Loucy (cell line): Measurements from ENCODE around the gene OR8G1.

Experiments used
- H2AFZ ChIP-seq: fragments of 200-600 bp; sonication (generic); 2 replicates; pipeline ENCODE4 v1.6.0; 2016; ENCODE audit warnings: antibody characterized with exemption, mild to moderate bottlenecking, low read length, moderate library complexity
- H3F3A ChIP-seq: fragments of 200-600 bp; 2 replicates; pipeline ENCODE4 v1.6.0; 2016; ENCODE audit warnings: antibody characterized with exemption, low read depth, mild to moderate bottlenecking
- H3K27me3 ChIP-seq: fragments of 200-600 bp; sonication (generic); 2 replicates; pipeline ENCODE4 v1.6.1; 2014; ENCODE audit warnings: low read length, mild to moderate bottlenecking; ENCODE audit not compliant: insufficient read depth, poor library complexity, severe bottlenecking
- H3K36me3 ChIP-seq: fragments of 200-600 bp; sonication (generic); 2 replicates; pipeline ENCODE4 v1.6.1; 2016; ENCODE audit warnings: low read length; ENCODE audit not compliant: insufficient read depth
- H3K4me1 ChIP-seq: fragments of 200-600 bp; sonication (generic); 2 replicates; pipeline ENCODE4 v1.5.1; 2014; ENCODE audit warnings: low read length, mild to moderate bottlenecking; ENCODE audit not compliant: insufficient read depth, poor library complexity, severe bottlenecking
- H3K4me2 ChIP-seq: fragments of 200-600 bp; sonication (generic); 2 replicates; pipeline ENCODE4 v1.6.0; 2014; ENCODE audit warnings: antibody characterized with exemption, low read length, low read depth, mild to moderate bottlenecking; ENCODE audit not compliant: poor library complexity, severe bottlenecking
- H3K4me3 ChIP-seq: fragments of 200-600 bp; sonication (generic); 2 replicates; pipeline ENCODE4 v1.5.1; 2014; ENCODE audit warnings: low read length, mild to moderate bottlenecking, mixed read lengths; ENCODE audit not compliant: poor library complexity, severe bottlenecking
- H3K79me2 ChIP-seq: fragments of 200-600 bp; sonication (generic); 2 replicates; pipeline ENCODE4 v1.6.1; 2014; ENCODE audit warnings: low read length; ENCODE audit not compliant: insufficient read depth
- H3K9ac ChIP-seq: fragments of 200-600 bp; sonication (generic); 2 replicates; pipeline ENCODE4 v1.6.0; 2014; ENCODE audit warnings: mild to moderate bottlenecking, low read depth, low read length, moderate library complexity; ENCODE audit not compliant: poor library complexity, severe bottlenecking
- H3K9me2 ChIP-seq: fragments of 200-600 bp; sonication (generic); replicated peaks from 2 replicates; pipeline ENCODE4 v1.6.1; 2016; ENCODE audit warnings: low read depth, low read length, mixed read lengths
- H3K9me3 ChIP-seq: fragments of 200-600 bp; sonication (generic); 2 replicates; pipeline ENCODE4 v1.6.1; 2014; ENCODE audit warnings: mild to moderate bottlenecking, antibody characterized with exemption, low read length, low read depth; ENCODE audit not compliant: insufficient read depth
- H4K20me1 ChIP-seq: fragments of 200-600 bp; sonication (generic); 2 replicates; pipeline ENCODE4 v1.6.0; 2014; ENCODE audit warnings: antibody characterized with exemption, low read length, mild to moderate bottlenecking; ENCODE audit not compliant: insufficient read depth, poor library complexity, severe bottlenecking
- CTCF ChIP-seq: fragments of 200-600 bp; sonication (generic); conservative IDR thresholded peaks from 2 replicates; pipeline ENCODE4 v1.5.1; 2014; ENCODE audit warnings: mild to moderate bottlenecking, antibody characterized with exemption, low read length
- EZH2phosphoT487 ChIP-seq: fragments of 200-600 bp; IDR thresholded peaks from 2 replicates; pipeline ENCODE4 v1.6.1; 2018; ENCODE audit warnings: antibody characterized with exemption, mild to moderate bottlenecking, moderate library complexity, borderline replicate concordance

Gene OR8G1

GRCh38 chr11:124210421-124210820 lies 30.5 kb upstream of the OR8G1 start:
- no peaks in the 10 kb centered on the region for H3K79me2 ChIP-seq
- H3K9me2 ChIP-seq = no peaks in the 10 kb centered on the region
- no peaks in the 10 kb centered on the region for H3K36me3 ChIP-seq
- H3K4me3 ChIP-seq = no peak overlapping the region
- TF ChIP-seq EZH2phosphoT487 = no peak
- TF ChIP-seq CTCF = no peak
- H3K27me3 ChIP-seq = no peaks in the 10 kb centered on the region
- H3K4me1 ChIP-seq = no peaks in the 10 kb centered on the region
- H4K20me1 ChIP-seq = no peaks in the 10 kb centered on the region
- no peaks in the 10 kb centered on the region for H3F3A ChIP-seq
- no peak overlapping the region for H2AFZ ChIP-seq
- no peak overlapping the region for H3K4me2 ChIP-seq
- no peak overlapping the region for H3K9ac ChIP-seq
- H3K9me3 ChIP-seq = no peaks in the 10 kb centered on the region

GRCh38 chr11:124211321-124211720 lies 29.6 kb upstream of the OR8G1 start:
- Histone ChIP-seq H3K9ac (no peak overlapping the region), H2AFZ (no peak overlapping the region), H3K4me1 (no peaks in the 10 kb centered on the region), H3K4me2 (no peak overlapping the region), H3F3A (no peaks in the 10 kb centered on the region), H3K27me3 (no peaks in the 10 kb centered on the region), H4K20me1 (no peaks in the 10 kb centered on the region), H3K79me2 (no peaks in the 10 kb centered on the region), H3K9me3 (no peaks in the 10 kb centered on the region), H3K36me3 (no peaks in the 10 kb centered on the region), H3K9me2 (no peaks in the 10 kb centered on the region), H3K4me3 (no peak overlapping the region)
- no peak for TF ChIP-seq EZH2phosphoT487
- TF ChIP-seq CTCF = no peak

- Histone ChIP-seq H3K9me2 (no peaks in the 10 kb centered on the region), H4K20me1 (no peaks in the 10 kb centered on the region), H3K79me2 (no peaks in the 10 kb centered on the region)
These were observed 26.9 kb upstream of the OR8G1 start for GRCh38 chr11:124214027-124214426.

More at GRCh38 chr11:124214027-124214426, 26.9 kb upstream of the OR8G1 start:
- no peak overlapping the region for H3K9ac ChIP-seq
- H3K4me1 ChIP-seq = no peaks in the 10 kb centered on the region
- no peaks in the 10 kb centered on the region for H3K9me3 ChIP-seq
- no peaks in the 10 kb centered on the region for H3F3A ChIP-seq
- H3K27me3 ChIP-seq = no peaks in the 10 kb centered on the region
- TF ChIP-seq CTCF (no peak), EZH2phosphoT487 (no peak)
- H2AFZ ChIP-seq = no peak overlapping the region
- H3K4me2 ChIP-seq = no peak overlapping the region
- no peaks in the 10 kb centered on the region for H3K36me3 ChIP-seq
- no peak overlapping the region for H3K4me3 ChIP-seq
